ENCODE data around the gene OSBPL3.

Gene OSBPL3

DNA sequence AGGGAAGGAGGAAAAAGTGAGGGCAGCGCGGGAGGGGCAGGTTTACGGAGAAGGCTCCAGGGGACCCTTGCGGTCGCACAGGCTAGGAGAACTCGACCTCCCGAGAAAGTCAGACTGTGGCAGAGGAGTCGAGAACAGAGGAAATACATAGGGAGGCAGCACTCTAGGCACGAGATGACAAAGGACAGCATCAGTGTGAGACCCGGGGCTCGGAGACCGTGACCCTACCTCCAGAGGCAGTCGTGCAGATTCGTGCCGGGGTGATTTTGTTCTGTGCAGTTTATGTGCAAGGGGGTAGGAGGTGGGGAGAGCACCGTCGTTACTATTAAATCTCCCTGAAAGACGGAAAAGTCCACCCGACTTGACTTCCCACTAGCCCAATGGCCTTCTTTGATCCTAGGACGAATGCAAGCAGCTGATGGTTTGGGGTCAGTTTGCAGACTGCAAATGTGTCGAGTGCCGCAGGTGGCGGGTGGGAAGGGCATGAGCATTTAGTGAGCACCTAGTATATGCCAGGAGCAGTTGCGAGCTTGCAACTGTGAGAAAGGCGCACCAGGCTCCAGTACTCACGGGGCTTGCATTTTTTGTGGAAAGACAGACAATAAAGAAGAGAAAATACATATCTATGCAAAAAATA is 674 bp upstream of the OSBPL3 start:
- peaks cover 12% of the 10 kb centered on the region; the same call in 1 of the 2 replicates for H3F3A ChIP-seq (ENCODE audit: insufficient read depth)
- H3K4me2 ChIP-seq (ENCODE audit: low read depth, low read length, poor library complexity, severe bottlenecking) = peak overlapping the region; percentile 62
- H3K27me3 ChIP-seq (ENCODE audit: low read length) = no peaks in the 10 kb centered on the region
- no peaks in the 10 kb centered on the region for H3K9me3 ChIP-seq (ENCODE audit: insufficient read depth, low read length)
- peaks cover 44% of the 10 kb centered on the region for H3K79me2 ChIP-seq (ENCODE audit: insufficient read depth, low read length)
- no peaks in the 10 kb centered on the region for H3K9me2 ChIP-seq (replicated peaks; ENCODE audit: insufficient read depth, low read length)
- peak overlapping the region; percentile 79 for H3K4me3 ChIP-seq (ENCODE audit: insufficient read depth, low read length, poor library complexity, severe bottlenecking)
- peak overlapping the region; percentile 84 for H3K9ac ChIP-seq (ENCODE audit: low read length)
- peak overlapping the region; percentile 73 for H2AFZ ChIP-seq (ENCODE audit: low read depth, low read length, severe bottlenecking)
- no peak for TF ChIP-seq EZH2phosphoT487 (conservative IDR thresholded peaks at IDR 0.05; ENCODE audit: low read length)
- TF ChIP-seq, protein P1, sequence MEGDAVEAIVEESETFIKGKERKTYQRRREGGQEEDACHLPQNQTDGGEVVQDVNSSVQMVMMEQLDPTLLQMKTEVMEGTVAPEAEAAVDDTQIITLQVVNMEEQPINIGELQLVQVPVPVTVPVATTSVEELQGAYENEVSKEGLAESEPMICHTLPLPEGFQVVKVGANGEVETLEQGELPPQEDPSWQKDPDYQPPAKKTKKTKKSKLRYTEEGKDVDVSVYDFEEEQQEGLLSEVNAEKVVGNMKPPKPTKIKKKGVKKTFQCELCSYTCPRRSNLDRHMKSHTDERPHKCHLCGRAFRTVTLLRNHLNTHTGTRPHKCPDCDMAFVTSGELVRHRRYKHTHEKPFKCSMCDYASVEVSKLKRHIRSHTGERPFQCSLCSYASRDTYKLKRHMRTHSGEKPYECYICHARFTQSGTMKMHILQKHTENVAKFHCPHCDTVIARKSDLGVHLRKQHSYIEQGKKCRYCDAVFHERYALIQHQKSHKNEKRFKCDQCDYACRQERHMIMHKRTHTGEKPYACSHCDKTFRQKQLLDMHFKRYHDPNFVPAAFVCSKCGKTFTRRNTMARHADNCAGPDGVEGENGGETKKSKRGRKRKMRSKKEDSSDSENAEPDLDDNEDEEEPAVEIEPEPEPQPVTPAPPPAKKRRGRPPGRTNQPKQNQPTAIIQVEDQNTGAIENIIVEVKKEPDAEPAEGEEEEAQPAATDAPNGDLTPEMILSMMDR (IDR thresholded peaks at IDR 0.05; ENCODE audit: insufficient read depth, low read length, poor library complexity, severe bottlenecking) = no peak
- no peaks in the 10 kb centered on the region for H3K36me3 ChIP-seq (ENCODE audit: low read length)
- H4K20me1 ChIP-seq (ENCODE audit: low read depth, low read length) = peaks cover 28% of the 10 kb centered on the region
- H3K27ac ChIP-seq (ENCODE audit: low read depth, low read length) = peak overlapping the region; percentile 61

DNA sequence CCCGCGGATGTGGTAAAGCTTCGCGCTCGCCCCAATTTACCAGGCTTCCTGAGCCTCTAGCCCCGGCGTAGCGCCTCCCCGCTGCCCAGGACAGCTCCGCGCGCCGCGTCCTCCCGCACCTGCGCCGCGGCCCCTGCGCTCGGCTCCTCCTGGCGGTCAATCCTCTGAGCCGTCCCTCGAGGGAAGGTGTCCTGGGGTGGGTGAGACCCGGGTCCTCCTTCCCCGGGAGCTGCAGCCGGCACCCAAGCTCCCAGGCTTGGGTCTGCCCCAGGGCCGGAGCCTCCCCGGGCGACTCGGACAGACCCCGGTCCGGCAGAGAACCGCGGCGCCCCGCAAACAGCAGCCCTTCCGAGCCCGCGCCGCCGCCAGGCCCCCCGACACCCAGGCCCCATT is 512 bp downstream of the OSBPL3 start:
- Histone ChIP-seq H3K4me3 (ENCODE audit: insufficient read depth, low read length, poor library complexity, severe bottlenecking) (peak overlapping the region; percentile 79), H3K9ac (ENCODE audit: low read length) (peak overlapping the region; percentile 84), H3F3A (ENCODE audit: insufficient read depth) (peaks cover 12% of the 10 kb centered on the region; the same call in 1 of the 2 replicates), H3K4me2 (ENCODE audit: low read depth, low read length, poor library complexity, severe bottlenecking) (peak overlapping the region; percentile 77), H4K20me1 (ENCODE audit: low read depth, low read length) (peaks cover 40% of the 10 kb centered on the region), H3K9me3 (ENCODE audit: insufficient read depth, low read length) (no peaks in the 10 kb centered on the region), H3K79me2 (ENCODE audit: insufficient read depth, low read length) (peaks cover 56% of the 10 kb centered on the region), H3K27me3 (ENCODE audit: low read length) (no peaks in the 10 kb centered on the region), H2AFZ (ENCODE audit: low read depth, low read length, severe bottlenecking) (peak overlapping the region; percentile 24), H3K36me3 (ENCODE audit: low read length) (no peaks in the 10 kb centered on the region), H3K27ac (ENCODE audit: low read depth, low read length) (peak overlapping the region; percentile 69), H3K9me2 (replicated peaks; ENCODE audit: insufficient read depth, low read length) (no peaks in the 10 kb centered on the region)
- no peak for TF ChIP-seq EZH2phosphoT487 (conservative IDR thresholded peaks at IDR 0.05; ENCODE audit: low read length)
- TF ChIP-seq, protein P1 (IDR thresholded peaks at IDR 0.05; ENCODE audit: insufficient read depth, low read length, poor library complexity, severe bottlenecking) = peak; percentile 43

DNA sequence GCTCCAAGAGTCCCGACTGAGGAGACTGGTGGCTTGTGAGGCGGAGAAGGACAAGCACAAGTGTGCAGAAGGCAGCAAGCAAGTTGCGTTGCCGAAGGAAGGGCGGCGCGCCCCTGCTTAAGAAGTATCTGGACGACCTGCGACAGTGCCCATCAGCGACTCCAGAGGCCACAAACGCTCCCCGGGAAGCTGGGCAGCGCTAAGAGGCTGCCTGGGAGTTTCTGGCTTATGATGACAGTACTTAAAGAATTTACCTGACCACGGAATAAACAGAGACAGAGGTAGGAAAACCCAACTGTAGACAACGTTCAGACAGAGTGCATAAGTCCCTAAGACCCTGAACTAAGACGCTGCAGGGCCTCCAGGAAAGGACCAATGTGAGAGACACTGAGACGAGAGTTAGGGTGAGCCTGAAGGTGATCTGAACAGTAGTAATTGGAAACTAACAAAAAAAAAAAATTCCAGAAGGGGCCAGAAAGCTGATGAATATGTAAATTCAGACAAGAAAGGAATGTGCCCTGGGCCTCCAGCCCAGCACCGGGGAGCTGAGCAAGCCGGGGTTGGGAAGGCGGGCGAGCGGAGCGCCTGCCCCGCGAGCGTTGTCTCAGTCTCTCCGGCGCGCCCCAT is 1.0 kb downstream of the OSBPL3 start:
- Histone ChIP-seq H3K4me3 (ENCODE audit: insufficient read depth, low read length, poor library complexity, severe bottlenecking) (peak overlapping the region; percentile 79), H3F3A (ENCODE audit: insufficient read depth) (peaks cover 12% of the 10 kb centered on the region; the same call in 1 of the 2 replicates), H3K9me2 (replicated peaks; ENCODE audit: insufficient read depth, low read length) (no peaks in the 10 kb centered on the region), H2AFZ (ENCODE audit: low read depth, low read length, severe bottlenecking) (peak overlapping the region; percentile 24), H3K27ac (ENCODE audit: low read depth, low read length) (peak overlapping the region; percentile 69), H3K9ac (ENCODE audit: low read length) (peak overlapping the region; percentile 84), H4K20me1 (ENCODE audit: low read depth, low read length) (peaks cover 45% of the 10 kb centered on the region), H3K9me3 (ENCODE audit: insufficient read depth, low read length) (no peaks in the 10 kb centered on the region), H3K4me2 (ENCODE audit: low read depth, low read length, poor library complexity, severe bottlenecking) (peak overlapping the region; percentile 77), H3K27me3 (ENCODE audit: low read length) (no peaks in the 10 kb centered on the region), H3K79me2 (ENCODE audit: insufficient read depth, low read length) (peaks cover 61% of the 10 kb centered on the region), H3K36me3 (ENCODE audit: low read length) (no peaks in the 10 kb centered on the region)
- no peak for TF ChIP-seq EZH2phosphoT487 (conservative IDR thresholded peaks at IDR 0.05; ENCODE audit: low read length)
